Heart left ventricle (tissue), 16 donors: Measurements from ENCODE around the gene CMTM3. TPM values are rescaled to one million over a fixed set of nuclear protein-coding genes. Genes with fewer than 3 reads are reported as not detected.
"Not testable (repeated sequence)": the region's sequence is repeated elsewhere in the genome, so short reads cannot be mapped to it uniquely, and the experiment has no call there.

Experiments used
- ATAC-seq, 4 donors: fragments of 200-7000 bp; cut with Tn5 transposase; one replicate each; pipeline ENCODE4 v1.9.1; 2020 to 2022; ENCODE audit warnings: moderate library complexity in 4 of 4, mild to moderate bottlenecking in 3 of 4, moderate number of reproducible peaks in 1 of 4
- DNase-seq, 5 donors: peaks; one replicate each; pipeline ENCODE4 v3.0.0-alpha.2; 2020
- H3K27ac ChIP-seq, 12 donors: fragments of 200-600 bp; sonication (generic) in 4 of 12; one replicate each; pipeline versions ENCODE4 v1.5.0 to v1.8.0; 2016 to 2022; ENCODE audit warnings: mild to moderate bottlenecking in 2 of 12
- H3K27me3 ChIP-seq, 9 donors: fragments of 200-600 bp; sonication (generic) in 2 of 9; one replicate each; pipeline versions ENCODE4 v1.5.1 to v1.8.0; 2016 to 2022; ENCODE audit warnings: mild to moderate bottlenecking in 3 of 9
- H3K36me3 ChIP-seq, 9 donors: fragments of 200-600 bp; sonication (generic) in 2 of 9; one replicate each; pipeline versions ENCODE4 v1.5.0 to v1.8.0; 2018 to 2022; ENCODE audit warnings: mild to moderate bottlenecking in 2 of 9
- H3K4me1 ChIP-seq, 12 donors: fragments of 200-600 bp; sonication (generic) in 4 of 12; one replicate each; pipeline versions ENCODE4 v1.5.0 to v1.8.0; 2016 to 2022; ENCODE audit warnings: mild to moderate bottlenecking in 3 of 12
- H3K4me3 ChIP-seq, 12 donors: fragments of 200-600 bp; sonication (generic) in 4 of 12; one replicate each; pipeline versions ENCODE4 v1.5.0 to v1.8.0; 2017 to 2022; ENCODE audit warnings: mild to moderate bottlenecking in 9 of 12, moderate library complexity in 4 of 12
- H3K9me3 ChIP-seq, 12 donors: fragments of 200-600 bp; sonication (generic) in 4 of 12; one replicate each; pipeline versions ENCODE4 v1.5.0 to v1.8.0; 2016 to 2022; ENCODE audit warnings: mild to moderate bottlenecking in 1 of 12
- CTCF ChIP-seq, 12 donors: fragments of 200-600 bp; sonication (generic) in 4 of 12; IDR thresholded peaks; one replicate each; pipeline versions ENCODE4 v1.5.0 to v1.8.0; 2018 to 2022; ENCODE audit warnings: antibody characterized with exemption in 12 of 12, mild to moderate bottlenecking in 5 of 12
- POLR2A ChIP-seq, 2 donors: fragments of 450-650 bp; IDR thresholded peaks; one replicate each; pipeline ENCODE4 v1.6.1; 2017; ENCODE audit warnings: antibody characterized with exemption in 2 of 2, mild to moderate bottlenecking in 2 of 2, moderate library complexity in 2 of 2
- WGBS, 4 donors: extraction: QIAGEN DNeasy Blood & Tissue Kit in 2 of 4; methylation state at CpG; one replicate each; pipeline versions ENCODE4 v1.1.5 to v1.1.7; 2013 to 2018; 5-methylcytosine and 5-hydroxymethylcytosine counted together
- intact Hi-C, 10 donors: fragments of 100-400 bp; cut with DNase I; formaldehyde crosslinking; loops; one replicate each; pipeline versions ENCODE4 v1.11.1 to v1.14.2; 2022
- polyA plus RNA-seq, 2 donors: library from polyadenylated mRNA; stranded (reverse); fragments of 200-250 nt; gene quantifications; one replicate each; pipeline ENCODE4 v1.2.3, GENCODE V29; 2013
- total RNA-seq, 9 donors: library from RNA; depleted of rRNA in 2 of 9; stranded (reverse); fragments of >200 nt in 2 of 9; fragmentation: NEBNext Ultra II Directional in 3 of 9; extraction: Animal tissue kit (Norgen Biotek cat#: 25700) in 3 of 9; gene quantifications; one replicate each; pipeline versions ENCODE4 v1.1.0 to v1.2.4, GENCODE V29; 2016 to 2023
- donor health status: ischemic (EF 13 %, LVEDD 7.1; RV severe dilation, severe dysfunction).
- donor health status: healthy with polysubstance abuse.
- donor health status: DM: no; HTN: yes; CAD: no.
- donor health status: DM: no; HTN: no; CAD: no.
- donor health status: ischemic (EF 25% LVEDD 6.9; RV normal size, moderate dysfunction).
- donor health status: ischemic (EF 25% LVEDD 5.7; RV mildly dilated, moderate dysfunction).
- donor health status: healthy.
- donor health status: DM: yes; HTN: yes; CAD: no.
- donor health status: ischemic (EF 35%, LVEDD 5.7; RV mildly dilated, moderate dysfunction).
- donor health status: nonischemic (EF 11% LVEDD 7.7; RV severe dilation, severe dysfunction).
- donor health status: DM: yes; HTN: yes; CAD: no.
- donor health status: PGD.
- donor health status: ischemic (EF 29% LVEDD 5.4; RV normal size, mild dysfunction).
- donor health status: nonischemic (EF 23%, LVEDD 6.1; RV moderate dilation, normal function).

The CMTM3 gene
- total and polyA plus RNA-seq, 11 donors: 5.8 to 30.9 (median 9.6) TPM

GRCh38 chr16:66566051-66566901 is 38.2 kb upstream of the CMTM3 start, which contains the start of gene CMTM1:
TSS of gene CMTM1 (plus strand) at chr16:66566439. CDS start at chr16:66566514, 75 bp downstream.
- no peaks in the 10 kb centered on the region for H3K9me3 ChIP-seq
- no peak for TF ChIP-seq POLR2A (IDR thresholded peaks at IDR 0.05)
- no peak for TF ChIP-seq CTCF (IDR thresholded peaks at IDR 0.05)
- intact Hi-C loops: no loop called here
- H3K27ac ChIP-seq: no peak within 1 kb of the TSS
- 91 to 96% (median 94%) methylated on average over 43 to 54 of the region's 54 CpGs for WGBS, 4 donors
- ATAC-seq (no peak), DNase-seq (no peak)
- no peaks in the 10 kb centered on the region for H3K27me3 ChIP-seq
- peaks cover 0 to 53% (median 29%) of the 10 kb centered on the region in 9 donors for H3K36me3 ChIP-seq
- H3K4me1 ChIP-seq: peaks cover 0 to 18% (median 0%) of the 10 kb centered on the region in 12 donors
- H3K4me3 ChIP-seq: no peak within 1 kb of the TSS

- intact Hi-C loops, ATAC-seq, H3K4me3 ChIP-seq, DNase-seq, H3K27me3 ChIP-seq, H3K9me3 ChIP-seq, H3K27ac ChIP-seq: not testable (repeated sequence)
- H3K36me3 ChIP-seq: peaks cover 0 to 45% (median 24%) of the 10 kb centered on the region in 9 donors
- H3K4me1 ChIP-seq: peaks cover 0 to 11% (median 0%) of the 10 kb centered on the region in 12 donors
- WGBS, 4 donors: 90 to 97% (median 94%) methylated on average over 3 of the region's 3 CpGs
Measured at GRCh38 chr16:66567270-66567669, 37.2 kb upstream of the CMTM3 start.

- no peaks in the 10 kb centered on the region for H3K27me3 ChIP-seq
- 91 to 100% (median 97%) methylated on average over 2 of the region's 2 CpGs for WGBS, 4 donors
Measured at GRCh38 chr16:66568355-66568754, 36.1 kb upstream of the CMTM3 start.

DNA sequence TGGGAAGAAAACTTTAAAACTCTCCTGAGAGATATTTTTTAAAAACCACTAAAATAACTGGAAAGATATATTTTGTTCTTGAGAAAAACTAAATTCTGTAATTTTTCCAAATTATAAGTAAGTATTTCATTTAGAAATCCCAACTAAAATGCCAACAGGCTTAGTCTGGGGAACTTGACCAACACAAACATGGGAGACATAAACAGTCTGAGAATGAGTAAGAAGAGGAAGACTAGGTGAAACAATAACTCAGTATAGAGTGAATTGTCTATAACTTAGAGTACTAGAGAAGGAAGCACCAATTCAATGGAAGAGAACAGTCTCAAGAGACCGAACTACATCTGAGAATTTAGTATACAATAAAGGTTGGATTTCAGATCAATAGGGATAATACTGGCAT is 35.4 kb upstream of the CMTM3 start:
- Histone ChIP-seq H3K27me3 (no peaks in the 10 kb centered on the region), H3K36me3 (peaks cover 0 to 34% (median 15%) of the 10 kb centered on the region in 9 donors), H3K4me3 (no peak overlapping the region), H3K27ac (no peak overlapping the region), H3K4me1 (peaks cover 0 to 11% (median 0%) of the 10 kb centered on the region in 12 donors), H3K9me3 (no peaks in the 10 kb centered on the region)
- DNase-seq (no peak), ATAC-seq (no peak)
- intact Hi-C loops: no loop called here
- no peak for TF ChIP-seq POLR2A (IDR thresholded peaks at IDR 0.05)
- TF ChIP-seq CTCF (IDR thresholded peaks at IDR 0.05): no peak
- 98 to 100% (median 99%) methylated on average over 1 of the region's 1 CpG for WGBS, 4 donors

More at GRCh38 chr16:66568355-66568754, 36.1 kb upstream of the CMTM3 start:
- intact Hi-C loops: no loop called here
- no peak for ATAC-seq
- no peak for TF ChIP-seq CTCF (IDR thresholded peaks at IDR 0.05)
- TF ChIP-seq POLR2A (IDR thresholded peaks at IDR 0.05): no peak
- DNase-seq: no peak
- no peak overlapping the region for H3K4me3 ChIP-seq
- H3K36me3 ChIP-seq: peaks cover 0 to 42% (median 20%) of the 10 kb centered on the region in 9 donors
- no peak overlapping the region for H3K27ac ChIP-seq
- no peaks in the 10 kb centered on the region for H3K9me3 ChIP-seq
- H3K4me1 ChIP-seq: peaks cover 0 to 11% (median 0%) of the 10 kb centered on the region in 12 donors
